ENCODE data around the gene TCEA2.
A peak's percentile ranks its signal among the peaks of the same experiment; 100 is the strongest.

- TF ChIP-seq CTCF (IDR thresholded peaks at IDR 0.05) (peak in 3 of 4 experiments; percentile 31 to 64 (median 58)), POLR2AphosphoS5 (IDR thresholded peaks at IDR 0.05) (no peak), POLR2A (IDR thresholded peaks at IDR 0.05) (no peak)
Measured at GRCh38 chr20:64083378-64083803, 20.4 kb downstream of the TCEA2 start.

Data from prostate gland (tissue), 2 donors.